Activated CD4-positive, alpha-beta T cell treated with anti-CD3 and anti-CD28 coated beads, Interleukin-2, amount 50 U/mL, for 1 hour (primary cell): ENCODE data around the gene HOXD13.

Source experiments
- DNase-seq: peaks from one replicate; pipeline ENCODE4 v3.0.0-alpha.2; 2020

Gene HOXD13

GRCh38 chr2:176095421-176095820, 2.9 kb downstream of the HOXD13 start:
- no peak for DNase-seq

GRCh38 chr2:176096243-176096985, 3.9 kb downstream of the HOXD13 start:
- no peak for DNase-seq

- DNase-seq, result peak; percentile 57
These were observed 4.7 kb downstream of the HOXD13 start for GRCh38 chr2:176096986-176097819.

- no peak for DNase-seq
These were observed 5.4 kb downstream of the HOXD13 start for GRCh38 chr2:176097820-176098365.

GRCh38 chr2:176098366-176099158, 6.0 kb downstream of the HOXD13 start:
- no peak for DNase-seq

GRCh38 chr2:176099159-176099727, 6.7 kb downstream of the HOXD13 start:
- DNase-seq, result no peak

- no peak for DNase-seq
These were observed 7.4 kb downstream of the HOXD13 start, which contains the start of gene HOXD12 for GRCh38 chr2:176099728-176100546. Gene HOXD12, plus strand, starts transcription at chr2:176099795. Its CDS starts 7 bp downstream, at chr2:176099802.

GRCh38 chr2:176100547-176101140, 8.1 kb downstream of the HOXD13 start:
- DNase-seq, result no peak

- no peak for DNase-seq
These were observed 8.8 kb downstream of the HOXD13 start for GRCh38 chr2:176101216-176101830.

- DNase-seq, result no peak
These were observed 9.3 kb downstream of the HOXD13 start for GRCh38 chr2:176101842-176102241.

GRCh38 chr2:176102309-176102866, 9.9 kb downstream of the HOXD13 start:
- DNase-seq, result no peak

GRCh38 chr2:176103194-176103593, 10.7 kb downstream of the HOXD13 start:
- DNase-seq, result no peak

- no peak for DNase-seq
These were observed 11.3 kb downstream of the HOXD13 start for GRCh38 chr2:176103742-176104315.

- DNase-seq, result no peak
These were observed 12.0 kb downstream of the HOXD13 start for GRCh38 chr2:176104316-176105077.

GRCh38 chr2:176105078-176105729, 12.7 kb downstream of the HOXD13 start:
- no peak for DNase-seq

- DNase-seq, result no peak
These were observed 13.4 kb downstream of the HOXD13 start for GRCh38 chr2:176105730-176106580.
